ENCODE results near the gene ARMS2.

Gene ARMS2

DNA sequence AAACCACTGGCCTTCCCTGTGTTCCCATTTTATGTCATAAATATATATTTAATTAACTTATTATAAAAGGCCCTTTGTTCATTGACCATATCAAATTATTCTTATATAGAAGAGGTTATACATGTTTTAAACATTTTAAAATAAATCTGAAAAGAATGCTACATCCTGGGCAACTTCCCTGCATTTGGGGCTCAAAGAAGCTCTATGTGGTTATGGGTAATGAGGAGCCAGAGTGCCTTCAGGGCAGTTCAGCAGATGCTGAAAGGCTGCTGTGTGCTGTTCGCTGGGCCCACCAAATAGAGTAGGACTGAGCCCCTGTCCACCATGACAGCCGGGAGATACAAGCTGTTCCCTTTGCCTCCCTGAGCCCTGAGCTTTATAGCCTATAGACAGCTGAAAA, 42.8 kb downstream of the ARMS2 start:
- no peaks in the 10 kb centered on the region for H3K9me3 ChIP-seq (ENCODE audit: control insufficient read depth, insufficient read depth, low read length)
- no peaks in the 10 kb centered on the region for H3K36me3 ChIP-seq (ENCODE audit: control insufficient read depth, insufficient read depth, low read length)
- H3K27me3 ChIP-seq (ENCODE audit: control insufficient read depth, insufficient read depth, low read length): no peaks in the 10 kb centered on the region
- no peak overlapping the region for H3K27ac ChIP-seq (ENCODE audit: low read depth, low read length)
- H3K4me1 ChIP-seq (ENCODE audit: control insufficient read depth, insufficient read depth, low read length): no peaks in the 10 kb centered on the region
- H3K4me3 ChIP-seq (ENCODE audit: low read depth, low read length): no peak overlapping the region
- no peak overlapping the region for H3K9ac ChIP-seq (ENCODE audit: low read depth, low read length)

DNA sequence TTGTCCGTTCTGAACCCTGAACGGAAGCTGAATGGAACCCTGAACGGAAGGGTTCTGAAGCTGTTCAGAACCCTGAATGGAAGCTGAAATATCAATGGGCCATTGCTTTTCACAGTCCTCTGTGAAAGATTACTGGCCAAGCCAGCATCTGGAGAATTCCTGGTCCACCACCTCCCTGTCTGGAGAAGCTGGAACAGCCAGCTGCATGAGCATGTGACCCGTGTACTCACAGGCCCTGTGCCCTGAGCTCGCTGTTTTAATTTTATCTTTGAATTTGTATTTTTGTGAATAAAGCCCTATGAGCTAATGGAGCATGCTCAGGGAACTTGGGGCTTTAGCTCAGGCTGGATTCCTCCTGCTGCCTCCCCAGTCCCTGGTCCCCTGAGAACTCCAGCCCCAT, 44.1 kb downstream of the ARMS2 start:
- no peaks in the 10 kb centered on the region for H3K36me3 ChIP-seq (ENCODE audit: control insufficient read depth, insufficient read depth, low read length)

DNA sequence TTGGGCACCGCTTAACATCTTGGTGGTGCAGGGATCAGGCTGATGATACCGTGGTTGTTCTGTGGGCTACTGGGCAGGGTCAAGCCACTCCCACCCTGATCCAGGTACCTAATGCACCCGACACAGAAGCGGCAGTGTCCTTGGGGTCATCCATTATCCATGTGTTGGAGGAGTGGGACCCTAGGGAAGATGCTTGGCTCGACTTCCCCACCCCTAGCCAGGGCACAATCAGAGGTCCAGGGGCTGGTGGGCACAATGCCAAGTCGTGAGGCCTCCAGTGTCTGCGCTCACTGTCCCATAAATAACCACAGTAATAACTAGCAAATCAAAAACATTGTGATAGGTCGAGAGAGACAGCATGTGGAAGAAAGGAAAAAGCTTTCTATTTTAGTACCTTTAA, 44.6 kb downstream of the ARMS2 start:
- Histone ChIP-seq H3K9me3 (ENCODE audit: control insufficient read depth, insufficient read depth, low read length) (no peaks in the 10 kb centered on the region), H3K4me1 (ENCODE audit: control insufficient read depth, insufficient read depth, low read length) (no peaks in the 10 kb centered on the region), H3K4me3 (ENCODE audit: low read depth, low read length) (no peak overlapping the region), H3K27ac (ENCODE audit: low read depth, low read length) (no peak overlapping the region), H3K9ac (ENCODE audit: low read depth, low read length) (no peak overlapping the region), H3K27me3 (ENCODE audit: control insufficient read depth, insufficient read depth, low read length) (no peaks in the 10 kb centered on the region), H3K36me3 (ENCODE audit: control insufficient read depth, insufficient read depth, low read length) (no peaks in the 10 kb centered on the region)

More for the DNA sequence above, 44.1 kb downstream of the ARMS2 start:
- H3K4me3 ChIP-seq (ENCODE audit: low read depth, low read length): no peak overlapping the region
- H3K4me1 ChIP-seq (ENCODE audit: control insufficient read depth, insufficient read depth, low read length): no peaks in the 10 kb centered on the region
- no peaks in the 10 kb centered on the region for H3K27me3 ChIP-seq (ENCODE audit: control insufficient read depth, insufficient read depth, low read length)
- no peak overlapping the region for H3K27ac ChIP-seq (ENCODE audit: low read depth, low read length)
- no peaks in the 10 kb centered on the region for H3K9me3 ChIP-seq (ENCODE audit: control insufficient read depth, insufficient read depth, low read length)
- H3K9ac ChIP-seq (ENCODE audit: low read depth, low read length): no peak overlapping the region

- H3K9me3 ChIP-seq (ENCODE audit: control insufficient read depth, insufficient read depth, low read length): no peaks in the 10 kb centered on the region
- H3K27ac ChIP-seq (ENCODE audit: low read depth, low read length): no peak overlapping the region
- H3K36me3 ChIP-seq (ENCODE audit: control insufficient read depth, insufficient read depth, low read length): no peaks in the 10 kb centered on the region
- H3K9ac ChIP-seq (ENCODE audit: low read depth, low read length): no peak overlapping the region
- H3K27me3 ChIP-seq (ENCODE audit: control insufficient read depth, insufficient read depth, low read length): no peaks in the 10 kb centered on the region
- no peak overlapping the region for H3K4me3 ChIP-seq (ENCODE audit: low read depth, low read length)
- no peaks in the 10 kb centered on the region for H3K4me1 ChIP-seq (ENCODE audit: control insufficient read depth, insufficient read depth, low read length)
These were observed 45.1 kb downstream of the ARMS2 start for GRCh38 chr10:122499491-122499941.

DNA sequence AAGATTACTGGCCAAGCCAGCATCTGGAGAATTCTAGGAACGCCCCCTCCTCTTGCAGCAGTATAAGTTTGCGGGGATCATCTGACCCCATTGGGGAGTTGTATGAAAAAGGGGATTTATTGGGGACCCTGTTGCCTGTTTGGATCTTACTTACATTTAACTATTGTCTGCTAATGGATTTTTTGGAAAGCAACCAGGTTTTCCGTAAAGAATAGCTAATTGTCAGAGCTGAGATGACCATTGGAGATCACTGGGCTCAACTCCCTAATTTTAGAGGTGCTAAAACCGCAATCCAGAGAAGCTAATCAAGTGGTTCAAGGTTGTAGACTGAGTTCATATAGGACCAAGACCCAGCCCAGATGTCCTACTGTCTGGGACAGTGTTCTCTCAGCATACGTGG, 45.7 kb downstream of the ARMS2 start:
- no peaks in the 10 kb centered on the region for H3K9me3 ChIP-seq (ENCODE audit: control insufficient read depth, insufficient read depth, low read length)
- H3K27me3 ChIP-seq (ENCODE audit: control insufficient read depth, insufficient read depth, low read length): no peaks in the 10 kb centered on the region
- no peak overlapping the region for H3K27ac ChIP-seq (ENCODE audit: low read depth, low read length)
- H3K4me3 ChIP-seq (ENCODE audit: low read depth, low read length): no peak overlapping the region
- no peaks in the 10 kb centered on the region for H3K4me1 ChIP-seq (ENCODE audit: control insufficient read depth, insufficient read depth, low read length)
- H3K36me3 ChIP-seq (ENCODE audit: control insufficient read depth, insufficient read depth, low read length): no peaks in the 10 kb centered on the region
- no peak overlapping the region for H3K9ac ChIP-seq (ENCODE audit: low read depth, low read length)

DNA sequence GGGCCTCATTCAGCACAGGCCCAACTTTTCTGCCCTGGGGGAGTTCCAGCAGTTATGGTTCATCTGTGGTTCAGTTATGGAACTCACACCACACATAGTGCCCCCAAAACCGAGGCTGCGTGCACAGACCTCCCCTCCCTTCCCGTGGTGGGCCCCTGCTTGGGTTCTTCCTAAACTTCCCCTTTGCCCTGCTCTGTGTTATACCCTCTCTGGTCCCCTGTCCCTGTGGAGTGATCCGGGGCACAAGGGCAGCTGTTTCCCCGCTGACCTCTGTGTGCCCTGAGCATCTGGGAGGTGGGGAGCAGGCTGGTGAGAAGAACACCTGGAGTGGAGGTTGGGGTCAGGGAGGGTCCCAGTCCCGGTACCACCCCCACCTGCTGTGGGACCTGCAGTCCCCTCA, 46.3 kb downstream of the ARMS2 start:
- H3K9ac ChIP-seq (ENCODE audit: low read depth, low read length): no peak overlapping the region
- H3K36me3 ChIP-seq (ENCODE audit: control insufficient read depth, insufficient read depth, low read length): no peaks in the 10 kb centered on the region
- no peaks in the 10 kb centered on the region for H3K9me3 ChIP-seq (ENCODE audit: control insufficient read depth, insufficient read depth, low read length)
- no peaks in the 10 kb centered on the region for H3K27me3 ChIP-seq (ENCODE audit: control insufficient read depth, insufficient read depth, low read length)
- H3K27ac ChIP-seq (ENCODE audit: low read depth, low read length): no peak overlapping the region
- H3K4me3 ChIP-seq (ENCODE audit: low read depth, low read length): no peak overlapping the region
- H3K4me1 ChIP-seq (ENCODE audit: control insufficient read depth, insufficient read depth, low read length): no peaks in the 10 kb centered on the region

DNA sequence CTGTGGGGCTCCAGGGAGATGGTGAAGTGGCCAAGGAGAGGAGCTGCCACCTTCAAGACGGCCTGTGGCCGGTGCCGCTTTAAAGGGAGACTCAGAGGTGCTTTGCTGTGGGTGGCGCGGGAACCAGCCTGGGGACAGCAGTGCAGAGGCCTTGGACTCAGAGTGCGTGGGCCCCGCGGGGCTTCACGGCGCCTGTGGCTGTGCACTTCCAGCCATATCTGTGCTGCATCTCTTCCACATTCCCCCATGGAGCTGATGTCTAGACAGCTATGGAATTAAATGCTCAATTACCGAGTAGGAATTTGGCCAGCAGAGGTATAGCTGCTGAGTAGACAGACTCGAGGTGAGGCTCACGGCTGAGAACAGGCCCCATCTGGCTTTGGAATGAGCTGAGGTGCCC, 48.6 kb downstream of the ARMS2 start:
- H3K27ac ChIP-seq (ENCODE audit: low read depth, low read length): no peak overlapping the region
- H3K9me3 ChIP-seq (ENCODE audit: control insufficient read depth, insufficient read depth, low read length): no peaks in the 10 kb centered on the region
- H3K4me3 ChIP-seq (ENCODE audit: low read depth, low read length): no peak overlapping the region
- no peaks in the 10 kb centered on the region for H3K4me1 ChIP-seq (ENCODE audit: control insufficient read depth, insufficient read depth, low read length)
- H3K9ac ChIP-seq (ENCODE audit: low read depth, low read length): no peak overlapping the region
- no peaks in the 10 kb centered on the region for H3K27me3 ChIP-seq (ENCODE audit: control insufficient read depth, insufficient read depth, low read length)
- H3K36me3 ChIP-seq (ENCODE audit: control insufficient read depth, insufficient read depth, low read length): no peaks in the 10 kb centered on the region

GRCh38 chr10:122503886-122504609, 49.6 kb downstream of the ARMS2 start:
- no peak overlapping the region for H3K4me3 ChIP-seq (ENCODE audit: low read depth, low read length)
- H3K36me3 ChIP-seq (ENCODE audit: control insufficient read depth, insufficient read depth, low read length): no peaks in the 10 kb centered on the region
- no peaks in the 10 kb centered on the region for H3K9me3 ChIP-seq (ENCODE audit: control insufficient read depth, insufficient read depth, low read length)
- no peak overlapping the region for H3K9ac ChIP-seq (ENCODE audit: low read depth, low read length)
- H3K4me1 ChIP-seq (ENCODE audit: control insufficient read depth, insufficient read depth, low read length): no peaks in the 10 kb centered on the region
- no peaks in the 10 kb centered on the region for H3K27me3 ChIP-seq (ENCODE audit: control insufficient read depth, insufficient read depth, low read length)
- H3K27ac ChIP-seq (ENCODE audit: low read depth, low read length): no peak overlapping the region

- H3K9ac ChIP-seq (ENCODE audit: low read depth, low read length): no peak overlapping the region
- no peaks in the 10 kb centered on the region for H3K27me3 ChIP-seq (ENCODE audit: control insufficient read depth, insufficient read depth, low read length)
- H3K36me3 ChIP-seq (ENCODE audit: control insufficient read depth, insufficient read depth, low read length): no peaks in the 10 kb centered on the region
- no peak overlapping the region for H3K4me3 ChIP-seq (ENCODE audit: low read depth, low read length)
- H3K9me3 ChIP-seq (ENCODE audit: control insufficient read depth, insufficient read depth, low read length): no peaks in the 10 kb centered on the region
- H3K27ac ChIP-seq (ENCODE audit: low read depth, low read length): no peak overlapping the region
- no peaks in the 10 kb centered on the region for H3K4me1 ChIP-seq (ENCODE audit: control insufficient read depth, insufficient read depth, low read length)
These were observed 50.1 kb downstream of the ARMS2 start for GRCh38 chr10:122504610-122504950.

DNA sequence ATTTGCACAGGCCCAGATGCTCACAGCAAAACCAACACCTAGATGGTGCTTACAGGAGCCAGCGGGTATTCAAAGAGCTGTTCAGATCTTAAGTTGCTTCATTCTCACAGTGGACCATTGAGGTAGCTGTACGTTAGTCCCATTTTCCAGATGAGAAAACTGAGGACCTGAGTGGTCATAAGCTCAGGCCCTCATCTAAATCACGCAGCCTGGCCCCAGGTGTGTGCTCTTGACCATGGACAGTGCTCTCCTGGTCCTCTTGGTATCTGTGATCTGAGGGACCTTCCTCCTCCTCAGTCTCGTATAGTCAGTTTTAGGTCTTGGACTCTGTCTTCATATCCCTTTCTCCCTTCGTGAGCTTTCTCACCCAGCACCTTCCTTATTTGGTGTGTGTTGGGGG, 50.6 kb downstream of the ARMS2 start:
- Histone ChIP-seq H3K27me3 (ENCODE audit: control insufficient read depth, insufficient read depth, low read length) (no peaks in the 10 kb centered on the region), H3K9me3 (ENCODE audit: control insufficient read depth, insufficient read depth, low read length) (no peaks in the 10 kb centered on the region), H3K9ac (ENCODE audit: low read depth, low read length) (no peak overlapping the region), H3K4me3 (ENCODE audit: low read depth, low read length) (no peak overlapping the region), H3K36me3 (ENCODE audit: control insufficient read depth, insufficient read depth, low read length) (no peaks in the 10 kb centered on the region), H3K27ac (ENCODE audit: low read depth, low read length) (no peak overlapping the region), H3K4me1 (ENCODE audit: control insufficient read depth, insufficient read depth, low read length) (no peaks in the 10 kb centered on the region)

- no peaks in the 10 kb centered on the region for H3K4me1 ChIP-seq (ENCODE audit: control insufficient read depth, insufficient read depth, low read length)
- no peak overlapping the region for H3K9ac ChIP-seq (ENCODE audit: low read depth, low read length)
- no peak overlapping the region for H3K4me3 ChIP-seq (ENCODE audit: low read depth, low read length)
- H3K27me3 ChIP-seq (ENCODE audit: control insufficient read depth, insufficient read depth, low read length): no peaks in the 10 kb centered on the region
- no peaks in the 10 kb centered on the region for H3K9me3 ChIP-seq (ENCODE audit: control insufficient read depth, insufficient read depth, low read length)
- no peaks in the 10 kb centered on the region for H3K36me3 ChIP-seq (ENCODE audit: control insufficient read depth, insufficient read depth, low read length)
- no peak overlapping the region for H3K27ac ChIP-seq (ENCODE audit: low read depth, low read length)
These were observed 51.6 kb downstream of the ARMS2 start for GRCh38 chr10:122505885-122506645.

Measured in HUES48 (cell line).